MM.1S (cell line): ENCODE results near the gene RGS19.

ENCODE experiments used
- DNase-seq: peaks from one replicate; pipeline ENCODE4 v3.0.0-alpha.2; 2015
- H2AFZ ChIP-seq: fragments of 300-600 bp; sonication (generic); 2 replicates; pipeline ENCODE4 v1.6.0; 2016; ENCODE audit warnings: antibody characterized with exemption, low read length
- H3F3A ChIP-seq: fragments of 300-600 bp; sonication (generic); 2 replicates; pipeline ENCODE4 v1.6.1; 2016; ENCODE audit warnings: mild to moderate bottlenecking, antibody characterized with exemption, low read length, moderate library complexity, mixed read lengths; ENCODE audit not compliant: insufficient read depth
- H3K27ac ChIP-seq: fragments of 300-600 bp; sonication (generic); 2 replicates; pipeline ENCODE4 v1.5.1; 2016; ENCODE audit warnings: mild to moderate bottlenecking, low read length
- H3K27me3 ChIP-seq: fragments of 300-600 bp; sonication (generic); replicated peaks from 2 replicates; pipeline ENCODE4 v1.6.0; 2016; ENCODE audit warnings: low read length; ENCODE audit not compliant: insufficient read depth
- H3K36me3 ChIP-seq: fragments of 300-600 bp; sonication (generic); replicated peaks from 2 replicates; pipeline ENCODE4 v1.6.1; 2016; ENCODE audit warnings: mild to moderate bottlenecking, low read length, mixed read lengths; ENCODE audit not compliant: insufficient read depth
- H3K4me1 ChIP-seq: fragments of 300-600 bp; sonication (generic); 2 replicates; pipeline ENCODE4 v1.6.1; 2016; ENCODE audit warnings: low read length, mixed read lengths
- H3K4me2 ChIP-seq: fragments of 300-600 bp; sonication (generic); 2 replicates; pipeline ENCODE4 v1.6.0; 2016; ENCODE audit warnings: low read depth, low read length
- H3K4me3 ChIP-seq: fragments of 300-600 bp; sonication (generic); 2 replicates; pipeline ENCODE4 v1.5.1; 2016; ENCODE audit warnings: low read length, mixed read lengths
- H3K79me2 ChIP-seq: fragments of 300-600 bp; sonication (generic); 2 replicates; pipeline ENCODE4 v1.6.1; 2016; ENCODE audit warnings: mixed run types, low read length, mixed read lengths
- H3K9ac ChIP-seq: fragments of 300-600 bp; sonication (generic); 2 replicates; pipeline ENCODE4 v1.6.1; 2016; ENCODE audit warnings: low read length, mixed read lengths
- H3K9me2 ChIP-seq: fragments of 300-600 bp; sonication (generic); replicated peaks from 2 replicates; pipeline ENCODE4 v1.6.1; 2016; ENCODE audit warnings: mild to moderate bottlenecking, low read length, mixed read lengths; ENCODE audit not compliant: insufficient read depth
- H3K9me3 ChIP-seq: fragments of 300-600 bp; sonication (generic); replicated peaks from 2 replicates; pipeline ENCODE4 v1.6.1; 2016; ENCODE audit warnings: mild to moderate bottlenecking, low read length, mixed read lengths; ENCODE audit not compliant: insufficient read depth
- H4K20me1 ChIP-seq: fragments of 300-600 bp; sonication (generic); 2 replicates; pipeline ENCODE4 v1.6.1; 2016; ENCODE audit warnings: mild to moderate bottlenecking, low read length, moderate library complexity, mixed read lengths; ENCODE audit not compliant: insufficient read depth
- EZH2 ChIP-seq: fragments of 300-600 bp; sonication (generic); optimal IDR thresholded peaks from 2 replicates; pipeline ENCODE3; 2017; ENCODE audit warnings: low read depth, mild to moderate bottlenecking, antibody characterized with exemption, low read length, mixed read lengths
- EZH2phosphoT487 ChIP-seq: fragments of 300-600 bp; sonication (generic); IDR thresholded peaks from 2 replicates; pipeline ENCODE4 v1.6.1; 2018; ENCODE audit warnings: antibody characterized with exemption, low read length
- TF ChIP-seq, protein P1 (sequence below): fragments of 300-600 bp; sonication (generic); IDR thresholded peaks from 2 replicates; pipeline ENCODE4 v1.5.1; 2016; ENCODE audit warnings: antibody characterized with exemption, low read length, mixed read lengths

Gene RGS19

DNA sequence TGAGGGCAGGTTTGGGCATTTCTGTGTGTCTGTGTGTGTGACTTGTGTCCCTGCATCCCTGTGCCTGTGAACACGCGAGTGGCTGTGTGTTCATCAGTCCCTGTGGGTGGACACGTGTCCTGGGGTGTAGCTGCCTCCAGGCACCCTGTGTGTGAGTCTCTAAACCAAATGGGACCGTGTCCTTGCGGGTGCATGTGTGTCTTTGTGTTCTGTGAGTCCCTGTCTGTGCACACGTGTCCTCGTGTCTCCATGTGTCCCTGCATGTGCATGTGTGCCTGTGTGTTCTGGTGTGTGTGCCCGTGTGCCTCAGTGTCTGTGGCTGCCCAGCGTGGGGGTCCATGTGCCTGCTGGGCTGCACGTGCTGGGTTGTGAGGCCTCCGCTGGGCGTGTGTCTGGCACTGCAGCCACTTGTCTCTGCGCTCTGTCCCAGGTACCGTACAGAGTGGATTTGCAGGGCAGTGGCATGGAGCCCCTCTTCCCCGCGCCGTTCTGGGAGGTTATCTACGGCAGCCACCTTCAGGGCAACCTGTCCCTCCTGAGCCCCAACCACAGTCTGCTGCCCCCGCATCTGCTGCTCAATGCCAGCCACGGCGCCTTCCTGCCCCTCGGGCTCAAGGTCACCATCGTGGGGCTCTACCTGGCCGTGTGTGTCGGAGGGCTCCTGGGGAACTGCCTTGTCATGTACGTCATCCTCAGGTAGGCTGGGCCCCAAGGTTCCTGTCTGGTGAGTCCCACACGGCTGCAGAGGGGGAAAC is 13.1 kb upstream of the RGS19 start:
- Histone ChIP-seq H3K4me3 (no peak overlapping the region), H4K20me1 (no peaks in the 10 kb centered on the region), H3F3A (no peaks in the 10 kb centered on the region), H3K27me3 (peaks cover 53% of the 10 kb centered on the region), H3K36me3 (no peaks in the 10 kb centered on the region), H3K4me2 (no peak overlapping the region), H3K9me3 (no peaks in the 10 kb centered on the region), H3K27ac (no peak overlapping the region), H3K79me2 (no peaks in the 10 kb centered on the region), H3K9ac (no peak overlapping the region), H3K4me1 (no peaks in the 10 kb centered on the region), H3K9me2 (no peaks in the 10 kb centered on the region), H2AFZ (no peak overlapping the region)
- TF ChIP-seq, protein P1, sequence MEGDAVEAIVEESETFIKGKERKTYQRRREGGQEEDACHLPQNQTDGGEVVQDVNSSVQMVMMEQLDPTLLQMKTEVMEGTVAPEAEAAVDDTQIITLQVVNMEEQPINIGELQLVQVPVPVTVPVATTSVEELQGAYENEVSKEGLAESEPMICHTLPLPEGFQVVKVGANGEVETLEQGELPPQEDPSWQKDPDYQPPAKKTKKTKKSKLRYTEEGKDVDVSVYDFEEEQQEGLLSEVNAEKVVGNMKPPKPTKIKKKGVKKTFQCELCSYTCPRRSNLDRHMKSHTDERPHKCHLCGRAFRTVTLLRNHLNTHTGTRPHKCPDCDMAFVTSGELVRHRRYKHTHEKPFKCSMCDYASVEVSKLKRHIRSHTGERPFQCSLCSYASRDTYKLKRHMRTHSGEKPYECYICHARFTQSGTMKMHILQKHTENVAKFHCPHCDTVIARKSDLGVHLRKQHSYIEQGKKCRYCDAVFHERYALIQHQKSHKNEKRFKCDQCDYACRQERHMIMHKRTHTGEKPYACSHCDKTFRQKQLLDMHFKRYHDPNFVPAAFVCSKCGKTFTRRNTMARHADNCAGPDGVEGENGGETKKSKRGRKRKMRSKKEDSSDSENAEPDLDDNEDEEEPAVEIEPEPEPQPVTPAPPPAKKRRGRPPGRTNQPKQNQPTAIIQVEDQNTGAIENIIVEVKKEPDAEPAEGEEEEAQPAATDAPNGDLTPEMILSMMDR: no peak
- no peak for TF ChIP-seq EZH2phosphoT487
- TF ChIP-seq EZH2: no peak
- DNase-seq: no peak

DNA sequence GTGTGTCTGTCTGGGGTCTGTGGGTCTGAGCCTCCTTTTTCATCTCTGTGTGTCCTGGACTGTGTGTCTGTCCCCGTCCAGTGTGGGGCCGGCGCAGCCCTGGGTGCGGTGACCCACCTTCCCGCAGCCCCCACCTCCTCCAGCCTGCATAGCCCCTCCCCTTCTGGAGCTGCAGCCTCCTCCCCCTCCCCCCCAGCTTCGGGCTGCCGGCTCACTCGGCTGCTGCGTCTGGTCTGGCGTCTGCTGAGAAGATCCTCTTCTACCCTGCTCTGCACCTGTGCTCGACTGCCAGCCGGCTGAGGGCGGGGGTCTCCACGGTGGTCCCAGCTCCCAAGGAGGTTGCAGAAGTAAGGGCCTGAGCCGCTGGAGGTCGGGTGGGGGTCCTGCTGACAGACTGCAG is 12.5 kb upstream of the RGS19 start:
- Histone ChIP-seq H3F3A (no peaks in the 10 kb centered on the region), H4K20me1 (no peaks in the 10 kb centered on the region), H3K27me3 (peaks cover 50% of the 10 kb centered on the region), H2AFZ (no peak overlapping the region), H3K9me3 (no peaks in the 10 kb centered on the region), H3K9me2 (no peaks in the 10 kb centered on the region), H3K4me1 (no peaks in the 10 kb centered on the region), H3K79me2 (no peaks in the 10 kb centered on the region), H3K4me2 (no peak overlapping the region), H3K27ac (no peak overlapping the region), H3K9ac (no peak overlapping the region), H3K4me3 (no peak overlapping the region), H3K36me3 (no peaks in the 10 kb centered on the region)
- DNase-seq: no peak
- no peak for TF ChIP-seq EZH2phosphoT487
- TF ChIP-seq, protein P1: no peak
- no peak for TF ChIP-seq EZH2

DNA sequence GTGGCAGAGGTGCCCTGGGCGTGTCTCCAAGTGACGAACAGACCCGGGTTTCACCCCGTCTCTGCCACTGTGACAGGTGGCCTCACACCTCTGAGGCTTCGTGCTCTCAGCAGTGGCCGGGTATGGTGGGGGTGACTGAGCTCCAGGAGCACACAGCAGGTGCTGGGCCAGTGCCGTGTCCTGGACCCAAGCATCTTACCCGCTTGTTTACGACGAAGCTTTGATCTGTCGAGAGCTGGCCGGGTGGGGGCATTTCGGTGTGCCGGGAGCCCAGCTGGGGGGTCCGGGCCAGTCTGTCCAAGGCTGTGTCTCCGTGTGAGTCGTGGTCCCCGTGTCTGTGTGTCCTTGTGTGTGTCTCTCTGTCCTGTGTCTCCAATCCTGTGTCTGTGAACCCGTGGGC is 12.0 kb upstream of the RGS19 start:
- Histone ChIP-seq H3K4me1 (no peaks in the 10 kb centered on the region), H3K9ac (no peak overlapping the region), H3F3A (no peaks in the 10 kb centered on the region), H4K20me1 (no peaks in the 10 kb centered on the region), H3K36me3 (no peaks in the 10 kb centered on the region), H3K27ac (no peak overlapping the region), H3K4me3 (no peak overlapping the region), H3K9me2 (no peaks in the 10 kb centered on the region), H3K4me2 (no peak overlapping the region), H2AFZ (no peak overlapping the region), H3K27me3 (peaks cover 54% of the 10 kb centered on the region), H3K9me3 (no peaks in the 10 kb centered on the region), H3K79me2 (no peaks in the 10 kb centered on the region)
- no peak for DNase-seq
- TF ChIP-seq, protein P1: no peak
- TF ChIP-seq EZH2phosphoT487: no peak
- TF ChIP-seq EZH2: no peak
